Activated CD8-positive, alpha-beta memory T cell treated with anti-CD3 and anti-CD28 coated beads for 1 hour (primary cell): ENCODE results near the gene THSD4.

Source experiments
- DNase-seq, 2 donors: peaks; one replicate each; pipeline ENCODE4 v3.0.0-alpha.2; 2020; ENCODE audit warnings: low read depth in 1 of 2; ENCODE audit errors: extremely low read depth in 1 of 2

Gene THSD4

DNA sequence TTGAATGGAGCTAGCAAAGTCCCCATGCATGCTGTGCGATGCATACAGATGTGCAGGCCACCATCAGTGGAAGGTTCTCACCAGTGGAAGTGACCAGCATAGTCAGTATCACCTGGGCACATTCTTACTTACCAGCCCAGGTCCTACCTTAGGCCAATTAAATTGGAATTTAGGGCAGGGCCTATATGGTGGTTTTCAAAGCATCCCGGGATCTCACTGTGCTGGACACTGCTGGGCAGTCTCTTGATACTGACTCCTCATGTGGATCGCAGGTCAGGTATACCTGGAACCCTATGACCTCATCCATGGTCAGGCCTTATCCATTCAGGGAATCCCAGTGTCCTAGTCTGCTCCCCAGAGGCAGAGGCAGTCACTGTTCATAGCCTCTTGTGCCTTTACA is 358.5 kb downstream of the THSD4 start:
- DNase-seq: no peak

DNA sequence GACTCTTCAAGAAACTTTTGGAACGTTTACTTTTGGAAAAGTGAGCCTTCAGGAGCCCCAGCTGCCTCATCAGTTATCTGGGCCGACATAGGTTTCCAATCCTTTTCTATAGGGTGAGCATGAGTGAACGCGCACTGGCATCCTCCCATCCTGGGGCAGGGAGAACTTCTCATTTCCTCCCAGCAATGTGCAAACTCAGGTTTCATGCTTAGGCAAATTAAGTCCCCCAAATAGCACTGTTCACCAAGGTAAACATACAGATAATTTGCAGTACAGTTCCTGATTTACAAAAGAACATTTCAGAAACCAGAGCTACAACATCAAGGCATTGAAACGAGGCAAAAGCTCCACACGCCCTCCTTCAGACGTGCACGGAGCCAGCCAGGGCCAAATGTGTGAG is 361.6 kb downstream of the THSD4 start:
- DNase-seq: no peak

DNA sequence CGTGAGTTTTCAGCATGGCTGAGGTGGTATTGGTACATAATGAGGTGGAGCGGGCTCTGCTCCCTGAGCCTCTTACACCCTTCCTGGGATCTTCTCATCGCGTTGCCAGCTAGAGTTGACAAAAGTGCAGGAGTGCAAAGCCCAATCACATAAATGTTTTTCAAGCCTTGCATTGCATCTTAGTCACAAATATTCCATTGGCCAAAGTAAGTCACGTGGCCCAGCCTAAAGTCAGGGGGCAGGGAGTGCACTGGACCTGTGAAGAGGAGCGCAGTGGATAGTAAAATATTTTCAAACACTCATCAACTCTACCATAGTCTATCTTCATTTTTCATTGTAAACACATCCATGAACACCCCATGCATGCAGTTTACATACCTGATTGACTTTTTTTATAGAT is 365.3 kb downstream of the THSD4 start:
- DNase-seq: no peak

DNA sequence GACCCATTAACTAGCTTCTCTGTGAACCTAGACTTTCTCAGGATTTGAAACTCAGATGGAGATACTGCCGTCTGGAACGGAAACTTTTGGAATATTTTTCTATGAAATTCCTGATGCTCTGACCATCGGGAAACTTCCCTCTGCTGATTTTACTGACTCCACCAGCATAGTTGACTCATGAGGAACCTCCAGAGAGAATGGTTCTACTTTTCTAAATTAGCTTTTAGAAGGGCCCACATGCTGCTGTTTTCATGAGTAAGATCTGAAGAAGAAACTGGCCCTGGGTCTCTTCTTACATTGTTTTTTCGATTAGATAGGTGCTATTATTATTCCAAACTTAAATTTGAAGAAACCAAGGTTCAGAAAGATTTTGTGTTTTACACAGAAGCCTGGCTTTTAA is 368.8 kb downstream of the THSD4 start:
- DNase-seq: no peak

DNA sequence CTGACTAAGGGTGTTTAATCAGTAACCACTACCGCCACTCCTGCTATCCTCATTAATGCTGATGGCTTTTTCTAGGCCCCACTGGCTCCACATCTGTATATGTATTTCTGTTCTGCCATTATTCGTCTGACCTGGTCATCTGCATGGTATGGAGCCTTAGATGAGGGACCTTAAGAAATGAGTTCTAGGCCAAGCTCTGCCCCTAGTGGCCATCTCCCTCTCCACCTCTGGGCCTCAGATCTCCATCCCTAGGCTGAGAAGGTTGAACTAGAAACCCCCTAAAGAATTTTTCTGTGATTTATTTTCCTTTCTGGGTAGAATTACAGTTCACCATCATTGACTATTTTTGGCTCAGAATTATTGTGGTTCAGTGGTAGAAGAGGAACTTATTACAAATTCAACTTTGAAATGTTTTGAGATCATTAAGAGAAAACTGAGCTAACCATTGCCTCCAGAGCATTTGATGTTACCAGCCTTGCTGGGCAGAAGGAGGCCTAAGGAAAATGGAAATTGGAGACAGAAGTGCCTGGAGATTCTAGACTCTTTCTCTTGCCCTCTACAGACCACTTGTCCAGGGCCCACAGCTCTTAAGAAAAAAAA is 369.9 kb downstream of the THSD4 start:
- no peak for DNase-seq

DNA sequence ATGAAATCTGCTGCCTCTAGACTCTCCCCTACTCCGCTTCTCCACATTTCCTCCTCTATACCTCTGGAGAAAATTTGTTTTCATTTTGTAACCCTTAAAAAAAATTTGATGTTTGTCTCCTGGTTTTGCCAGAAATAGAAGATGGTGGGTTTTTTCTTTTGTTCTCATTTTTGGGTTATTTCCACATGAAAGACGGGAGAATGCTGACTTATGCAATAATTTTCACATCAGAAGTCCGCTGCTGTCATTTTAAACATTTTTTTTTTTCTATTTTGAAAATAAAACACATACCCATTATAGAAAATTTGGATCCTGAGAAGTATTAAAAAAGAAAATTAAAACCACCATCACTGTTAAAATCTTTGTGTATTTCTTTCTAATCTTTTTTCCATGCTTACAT is 374.3 kb downstream of the THSD4 start:
- DNase-seq: no peak

DNA sequence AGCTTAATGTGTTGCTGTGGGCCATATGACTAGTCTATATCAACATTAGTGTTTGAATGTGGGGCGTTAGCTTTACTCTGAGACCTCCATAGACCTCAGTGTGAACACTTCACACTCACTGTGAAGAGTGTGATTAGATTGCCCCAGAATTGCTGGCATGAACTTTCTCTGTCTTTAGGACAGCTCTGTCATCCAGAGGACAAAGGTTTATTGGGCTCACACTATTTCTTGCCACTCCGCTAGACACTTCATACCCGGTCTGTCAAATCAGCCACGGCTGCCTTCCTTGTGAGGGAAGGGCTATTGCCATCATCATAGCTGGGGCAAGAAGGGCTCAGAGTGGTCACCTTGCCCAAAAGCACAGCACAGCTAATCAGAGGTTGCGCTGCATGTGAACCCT is 378.3 kb downstream of the THSD4 start:
- no peak for DNase-seq

DNA sequence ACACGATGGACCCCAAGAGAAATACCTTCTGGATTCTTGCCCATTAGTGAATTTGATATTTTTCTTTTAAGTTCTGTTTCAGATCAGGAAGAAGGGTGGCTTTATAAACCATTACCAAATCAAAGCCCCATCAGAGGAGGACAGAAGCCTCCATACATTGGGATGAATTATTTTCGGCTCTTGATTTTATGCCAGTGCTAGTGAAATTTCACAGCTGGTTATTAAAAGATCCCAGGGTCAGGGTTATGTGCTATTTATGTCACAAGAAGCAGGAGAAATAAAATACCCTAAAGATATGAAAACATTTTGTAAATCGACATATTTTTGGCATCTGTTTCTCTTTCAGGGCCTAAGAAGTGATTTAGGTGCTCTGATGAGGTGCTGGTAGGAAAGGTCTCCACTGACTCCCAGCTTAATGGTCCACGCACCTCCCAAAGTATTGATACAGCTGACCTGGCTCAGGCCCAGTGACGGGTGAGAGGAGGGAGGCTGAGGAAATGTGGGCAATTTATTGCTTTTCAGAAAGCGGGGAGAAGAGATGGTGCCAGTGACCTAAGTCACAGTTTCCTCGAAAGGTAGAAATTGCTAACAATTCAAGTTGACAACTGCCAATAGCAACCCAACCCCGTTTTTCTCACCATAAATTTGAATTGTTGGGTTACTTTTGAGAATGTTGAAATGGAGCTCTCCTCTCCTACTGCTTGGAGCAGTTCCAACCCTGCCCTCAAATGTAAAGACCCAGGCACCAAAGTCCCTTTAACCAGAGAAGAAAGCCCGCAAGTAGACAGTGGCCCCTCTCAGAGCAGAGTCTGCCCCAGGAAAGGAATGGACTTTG is 379.5 kb downstream of the THSD4 start:
- no peak for DNase-seq

DNA sequence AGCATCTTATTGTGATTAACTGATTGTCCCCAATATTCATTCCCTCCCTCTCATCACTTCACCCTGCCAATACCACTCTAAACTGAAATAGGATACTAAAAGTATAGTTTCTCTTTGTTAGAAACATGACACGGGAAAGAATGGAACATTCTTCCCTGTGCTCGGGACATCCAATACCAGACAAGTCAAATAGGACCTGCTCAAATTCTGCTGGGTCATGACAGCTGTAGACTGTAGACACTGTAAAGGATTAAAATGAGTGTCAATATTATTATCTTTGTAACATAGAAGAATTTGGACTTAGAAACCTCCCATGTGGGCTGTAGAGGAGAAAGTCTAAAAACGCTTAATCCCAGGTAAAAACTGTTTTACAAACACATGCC is 380.1 kb downstream of the THSD4 start:
- no peak for DNase-seq

DNA sequence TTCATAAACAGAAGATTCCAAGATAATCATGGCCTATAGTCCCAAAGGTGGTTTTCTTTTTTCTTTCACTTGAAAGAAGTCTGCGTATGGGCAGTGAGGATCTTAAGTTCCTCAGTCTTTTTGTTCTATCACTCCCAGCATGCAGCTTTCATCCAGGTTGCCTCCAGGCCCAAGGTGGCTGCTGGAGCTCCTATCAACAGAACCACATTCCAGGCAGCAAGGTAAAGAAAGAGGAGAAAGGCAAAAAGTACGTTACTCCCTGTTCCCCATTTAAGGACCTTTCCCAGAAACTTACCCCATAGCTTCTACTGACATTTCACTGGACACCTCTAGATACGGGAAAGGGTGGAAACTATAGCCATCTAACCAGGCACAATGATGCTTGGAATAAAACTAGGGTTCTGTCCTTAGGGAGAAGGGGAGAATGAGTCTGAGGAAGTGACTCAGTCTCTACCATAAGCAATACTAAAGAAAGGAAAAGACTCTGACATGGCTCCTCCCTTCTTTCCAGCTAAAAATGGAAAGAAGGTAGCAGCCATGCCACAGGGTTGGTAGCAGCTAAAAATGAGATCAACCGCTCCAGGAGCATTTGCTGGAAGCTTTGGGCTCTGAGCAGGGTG is 381.2 kb downstream of the THSD4 start:
- DNase-seq: no peak

DNA sequence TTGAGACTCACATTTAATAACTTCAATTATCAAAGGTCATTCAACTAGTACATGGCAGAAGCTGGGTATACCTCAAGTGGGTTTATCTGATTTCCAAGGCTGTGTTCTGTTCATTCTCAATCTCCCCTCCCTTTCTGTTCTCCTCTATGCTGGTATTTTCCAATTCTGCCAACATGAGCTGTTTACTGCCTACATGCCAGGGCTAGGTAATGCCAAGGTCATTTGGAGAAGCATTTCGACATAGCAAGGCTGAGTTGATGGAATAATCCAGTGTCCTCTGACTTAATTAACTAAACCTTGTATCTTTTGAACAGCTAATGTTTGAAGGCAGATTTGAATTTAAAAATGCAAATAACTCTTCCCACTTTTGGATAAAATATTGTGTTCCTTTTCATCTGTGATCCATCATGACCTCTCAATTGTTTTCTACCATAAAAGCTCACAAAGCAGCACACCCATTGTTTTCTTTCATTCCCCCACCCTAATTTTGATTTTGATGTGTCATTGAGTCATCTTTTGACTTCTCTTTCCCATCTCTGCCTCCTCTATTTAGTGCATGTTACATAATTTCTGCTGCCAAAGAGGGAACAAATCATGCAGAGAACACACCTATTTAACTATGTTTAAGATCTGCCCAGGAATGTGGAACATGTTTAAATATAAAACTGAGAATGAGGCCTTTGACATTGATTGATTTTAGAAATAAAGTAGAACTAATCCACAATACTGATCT is 386.2 kb downstream of the THSD4 start:
- DNase-seq: no peak

DNA sequence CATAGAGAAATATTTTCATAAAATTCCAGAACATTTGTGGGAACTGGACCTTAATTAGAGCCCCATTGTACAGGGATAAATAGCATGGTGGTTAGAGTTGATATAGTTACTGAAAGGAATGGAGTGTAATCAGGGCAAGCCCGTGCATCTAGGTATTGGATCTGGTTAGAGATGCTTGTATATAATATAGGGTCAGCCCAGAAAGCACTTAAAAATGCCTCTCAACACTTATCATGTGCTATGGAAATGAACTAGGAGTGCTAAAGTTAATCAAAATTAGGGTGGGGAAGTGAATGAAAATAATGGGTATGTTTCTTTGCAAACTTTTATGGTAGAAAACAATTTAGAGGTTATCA is 386.8 kb downstream of the THSD4 start:
- no peak for DNase-seq

DNA sequence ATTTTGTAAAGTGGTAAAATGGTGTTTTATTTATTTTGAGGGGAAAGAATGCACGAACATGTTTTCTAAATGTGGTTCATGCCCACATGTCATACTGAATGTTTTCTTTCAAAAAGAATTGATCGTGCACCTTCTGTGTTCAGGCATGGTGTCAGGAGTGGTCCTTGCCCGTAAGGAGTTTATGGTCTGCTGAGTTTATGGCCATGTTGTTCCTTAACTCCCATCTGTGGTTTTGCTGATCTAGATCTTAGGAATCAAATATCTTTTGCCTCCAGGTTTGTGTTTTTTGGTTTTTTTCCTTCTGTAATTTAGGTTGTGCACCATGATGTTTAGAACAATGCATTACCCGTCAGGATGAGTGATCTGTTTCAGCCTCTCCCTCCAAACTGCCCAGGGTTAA is 390.7 kb downstream of the THSD4 start:
- DNase-seq: no peak

DNA sequence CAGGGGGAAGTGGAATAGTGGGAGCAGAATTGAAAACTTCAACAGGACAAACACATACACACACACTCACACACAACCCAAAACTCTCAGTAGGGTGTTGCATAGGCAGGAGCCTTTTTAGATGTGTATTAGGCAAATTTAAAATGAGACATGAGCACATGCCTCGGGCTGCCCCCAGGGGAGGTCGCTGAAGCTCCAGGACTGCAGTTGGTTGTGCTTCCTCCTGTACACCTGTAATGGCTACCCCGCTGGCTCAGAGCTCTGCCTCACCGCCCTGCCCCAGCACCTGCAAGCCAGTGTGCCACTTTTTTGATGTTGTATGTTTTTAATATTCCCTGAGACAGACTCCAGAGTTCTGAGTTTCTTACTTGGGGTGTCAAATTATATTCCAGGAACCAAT is 391.7 kb downstream of the THSD4 start:
- no peak for DNase-seq

DNA sequence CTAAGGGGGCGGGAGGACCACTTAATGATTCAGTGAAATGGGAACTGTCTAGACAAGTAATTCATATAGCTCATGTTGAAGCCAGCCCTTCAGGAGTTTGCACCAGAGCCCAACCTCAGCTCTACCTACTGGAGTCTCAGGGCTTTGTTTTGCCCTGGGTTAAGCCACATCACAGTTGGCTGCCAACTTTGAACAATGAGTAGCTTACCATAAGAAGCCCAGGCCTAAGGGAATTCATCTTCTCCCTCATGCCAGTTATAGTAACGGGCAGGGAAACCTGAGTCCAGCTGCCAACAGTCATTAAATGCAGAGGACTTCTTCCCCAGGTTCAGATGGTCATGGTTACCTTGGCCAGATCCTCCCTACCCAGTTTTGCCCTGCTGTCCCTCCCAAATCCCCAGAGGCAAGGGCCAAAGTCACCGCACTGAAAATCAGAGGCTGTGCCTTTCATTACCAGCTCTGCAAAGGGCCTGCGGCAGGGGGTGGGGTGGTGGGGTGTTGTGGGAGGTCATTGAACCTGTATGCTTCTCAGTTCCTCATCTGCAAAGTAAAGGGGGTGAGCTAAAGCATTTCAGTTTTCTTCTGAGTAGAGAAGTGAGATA is 392.9 kb downstream of the THSD4 start:
- DNase-seq: no peak

DNA sequence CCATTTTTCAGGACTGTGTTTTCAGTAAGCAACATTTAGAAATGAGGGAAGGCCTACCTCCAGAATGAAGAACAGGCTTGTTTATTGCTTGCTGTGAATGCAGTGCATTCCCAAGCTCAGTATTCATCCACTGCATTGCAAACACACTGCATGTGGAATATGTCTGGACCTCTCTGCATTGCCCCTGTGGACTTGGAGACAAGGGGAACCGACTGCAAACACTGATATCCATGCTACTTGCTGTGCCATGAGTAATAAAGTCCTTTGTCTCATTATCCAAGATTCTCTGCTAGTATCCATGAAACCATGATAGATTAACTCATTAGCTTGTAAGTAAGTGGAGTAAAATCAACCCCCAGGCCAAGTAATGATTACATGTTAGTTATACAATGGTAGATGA is 393.9 kb downstream of the THSD4 start:
- no peak for DNase-seq

DNA sequence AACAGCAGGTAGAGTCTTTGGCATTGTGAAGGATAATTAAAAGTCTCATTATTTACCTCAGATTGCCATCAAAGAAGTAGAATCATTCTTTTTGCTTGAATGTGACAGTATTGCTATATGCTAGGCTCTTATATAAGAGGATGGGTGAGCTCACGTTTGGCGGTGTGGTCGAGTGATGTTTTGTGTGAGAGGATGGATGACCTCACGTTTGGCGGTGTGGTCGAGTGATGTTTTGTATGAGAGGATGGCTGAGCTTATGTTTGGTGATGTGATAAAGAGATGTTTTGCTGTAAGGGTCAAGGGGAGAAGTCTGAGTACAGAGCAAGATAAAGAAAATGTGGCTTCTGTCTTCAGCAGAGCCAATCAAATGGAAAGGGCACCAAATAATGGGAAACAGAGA is 395.5 kb downstream of the THSD4 start:
- DNase-seq: no peak

DNA sequence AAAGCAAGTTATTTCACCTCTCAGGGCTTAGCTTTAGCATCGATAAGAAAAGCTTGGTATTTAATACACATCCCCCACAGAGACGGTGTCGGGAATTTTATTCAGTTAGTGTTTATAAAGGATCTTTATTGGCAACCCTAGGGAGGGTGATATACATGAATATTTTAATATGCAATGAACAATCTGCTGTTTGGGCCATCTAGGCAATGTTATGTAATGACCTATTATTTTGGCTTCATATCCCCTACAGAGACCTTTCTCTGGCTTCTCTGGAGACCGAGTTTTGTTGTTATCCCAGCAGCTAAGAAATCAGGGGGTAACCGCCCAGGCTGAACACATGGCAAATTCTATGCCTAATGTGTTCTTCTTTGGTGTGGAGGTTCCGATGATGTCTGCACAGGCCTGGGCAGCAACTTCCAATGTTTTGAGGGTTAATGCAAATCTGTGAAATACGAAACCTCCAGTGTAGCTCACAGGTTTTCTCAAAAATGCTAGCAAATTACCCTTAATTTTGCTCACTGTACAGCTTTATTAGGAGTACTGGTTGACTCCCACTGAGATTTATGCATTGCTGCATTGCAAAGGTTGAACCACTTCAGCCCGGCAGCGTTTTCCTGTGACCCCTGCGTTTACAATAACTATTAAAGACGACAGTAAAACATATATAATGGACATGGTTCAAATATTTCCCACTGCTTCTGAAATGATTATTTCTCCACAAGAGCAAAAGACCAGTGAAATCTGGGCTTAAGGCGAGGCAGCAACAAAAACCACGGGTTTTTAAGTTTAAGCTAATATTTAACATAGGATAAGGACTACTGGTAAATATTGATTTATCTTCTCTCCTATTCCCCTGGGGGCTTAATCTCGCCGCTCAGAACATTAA is 396.8 kb downstream of the THSD4 start:
- DNase-seq: no peak

DNA sequence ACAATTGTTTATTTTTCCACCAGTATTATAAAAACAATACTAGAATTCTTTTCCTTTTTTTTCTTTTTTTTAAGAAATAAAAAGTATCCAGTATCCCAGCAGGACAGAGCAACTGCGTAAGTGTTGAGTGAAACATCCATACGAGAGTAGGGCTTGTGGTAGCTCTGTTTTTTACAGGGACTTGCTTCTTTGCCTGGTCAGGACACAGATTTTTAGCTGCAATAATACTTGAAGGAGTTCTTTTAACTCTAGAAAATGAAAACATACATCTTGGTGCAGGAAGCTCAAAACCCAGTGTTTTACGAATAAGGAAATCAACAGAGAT is 397.4 kb downstream of the THSD4 start:
- DNase-seq: no peak

DNA sequence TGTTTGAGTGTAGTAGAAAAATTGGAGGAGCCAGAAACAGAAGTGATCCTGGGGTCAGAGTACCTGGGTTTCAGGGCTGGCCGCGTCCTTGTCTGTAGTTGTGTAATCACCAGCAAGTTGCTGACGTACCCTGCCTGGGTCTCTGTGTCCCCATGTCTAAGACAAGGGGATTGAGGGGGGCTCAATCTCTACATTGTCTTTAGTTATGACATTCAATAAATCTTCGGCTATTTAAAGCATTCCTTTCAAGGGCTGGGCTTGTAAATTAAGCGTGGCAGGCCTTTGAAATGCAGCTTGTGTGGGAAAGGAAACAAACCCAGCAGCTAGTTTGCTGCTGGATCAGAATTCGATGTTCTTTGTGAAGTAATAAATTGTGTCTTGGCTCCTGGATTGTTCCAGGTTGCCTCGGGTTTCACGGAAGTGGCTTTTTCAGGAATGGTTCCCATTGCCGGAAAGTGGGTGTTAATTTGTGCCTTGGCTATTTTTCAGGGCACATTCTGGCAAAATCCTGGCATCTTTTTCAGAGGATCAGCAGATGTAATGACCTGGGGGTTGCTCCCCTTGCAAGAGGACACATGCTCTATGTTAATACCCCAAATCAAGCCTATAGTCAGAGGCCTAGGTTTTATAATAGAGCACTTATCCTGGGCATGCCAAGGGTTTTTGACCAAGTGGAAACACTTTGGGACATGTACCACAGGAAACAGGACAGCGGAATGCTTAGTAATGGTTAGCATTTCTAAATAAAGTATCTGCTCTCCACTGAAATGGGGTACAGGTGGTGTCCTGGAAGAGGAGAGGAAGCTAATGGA is 400.3 kb downstream of the THSD4 start:
- DNase-seq: no peak
